Liver (tissue), 9 donors: ENCODE data around the gene TEDC2. TPM values are rescaled to one million over a fixed set of nuclear protein-coding genes. Genes with fewer than 3 reads are reported as not detected.

Experiments used
- DNase-seq: peaks from one replicate; pipeline ENCODE4 v3.0.0-alpha.2; 2017; ENCODE audit warnings: low spot score
- H3K27ac ChIP-seq, 2 donors: one replicate each; pipeline ENCODE4 v1.7.0; 2013; ENCODE audit warnings: inconsistent platforms in 2 of 2, low read length in 2 of 2, control low read depth in 1 of 2, low read depth in 1 of 2, mild to moderate bottlenecking in 1 of 2
- H3K27me3 ChIP-seq, 4 donors: one replicate each; pipeline versions ENCODE4 v1.6.1 to v1.7.0; 2013; ENCODE audit warnings: low read length in 3 of 4, inconsistent platforms in 1 of 4, mild to moderate bottlenecking in 1 of 4, moderate library complexity in 1 of 4; ENCODE audit not compliant: control insufficient read depth in 4 of 4, insufficient read depth in 4 of 4
- H3K36me3 ChIP-seq, 4 donors: one replicate each; pipeline versions ENCODE4 v1.6.1 to v1.7.0; 2013; ENCODE audit warnings: low read length in 3 of 4, mild to moderate bottlenecking in 3 of 4, low read depth in 1 of 4, moderate library complexity in 1 of 4; ENCODE audit not compliant: control insufficient read depth in 4 of 4, insufficient read depth in 3 of 4
- H3K4me1 ChIP-seq, 4 donors: one replicate each; pipeline versions ENCODE4 v1.6.1 to v1.7.0; 2013; ENCODE audit warnings: low read length in 3 of 4, mild to moderate bottlenecking in 3 of 4, moderate library complexity in 1 of 4; ENCODE audit not compliant: control insufficient read depth in 4 of 4, insufficient read depth in 4 of 4
- H3K4me3 ChIP-seq, 3 donors: one replicate each; pipeline versions ENCODE4 v1.6.1 to v1.7.0; 2013; ENCODE audit warnings: low read length in 3 of 3, control low read depth in 1 of 3, low read depth in 1 of 3, mild to moderate bottlenecking in 1 of 3
- H3K9ac ChIP-seq, 2 donors: one replicate each; pipeline ENCODE4 v1.7.0; 2013; ENCODE audit warnings: low read length in 2 of 2, mild to moderate bottlenecking in 2 of 2, moderate library complexity in 2 of 2, control low read depth in 1 of 2, low read depth in 1 of 2
- H3K9me3 ChIP-seq, 4 donors: one replicate each; pipeline versions ENCODE4 v1.6.1 to v1.7.0; 2013; ENCODE audit warnings: low read length in 3 of 4; ENCODE audit not compliant: control insufficient read depth in 4 of 4
- ATF3 ChIP-seq: IDR thresholded peaks from 2 replicates; pipeline ENCODE4 v1.6.1; 2016; ENCODE audit warnings: antibody characterized with exemption
- CTCF ChIP-seq: fragments of 150-350 bp; IDR thresholded peaks from 2 replicates; pipeline ENCODE4 v1.5.1; 2017; ENCODE audit warnings: improper control_type of control experiment, low read depth, low read length; ENCODE audit not compliant: missing input control
- EGR1 ChIP-seq, 2 donors: IDR thresholded peaks; 2 replicates each; pipeline ENCODE4 v1.6.1; 2016 to 2018; ENCODE audit warnings: antibody characterized with exemption in 2 of 2, low read depth in 2 of 2
- FOXA1 ChIP-seq: IDR thresholded peaks from 2 replicates; pipeline ENCODE4 v1.6.1; 2016; ENCODE audit warnings: antibody characterized with exemption
- FOXA2 ChIP-seq: IDR thresholded peaks from 2 replicates; pipeline ENCODE4 v1.6.1; 2016; ENCODE audit warnings: antibody characterized with exemption
- GABPA ChIP-seq, 2 donors: IDR thresholded peaks in 1 of 2; conservative IDR thresholded peaks in 1 of 2; 2 replicates each; pipeline ENCODE4 v1.6.1; 2016; ENCODE audit warnings: antibody characterized with exemption in 2 of 2, mild to moderate bottlenecking in 1 of 2, moderate library complexity in 1 of 2
- HNF4A ChIP-seq, 2 donors: conservative IDR thresholded peaks; 2 replicates each; pipeline ENCODE4 v1.6.1; 2016; ENCODE audit warnings: antibody characterized with exemption in 2 of 2, mild to moderate bottlenecking in 2 of 2
- HNF4G ChIP-seq: IDR thresholded peaks from 2 replicates; pipeline ENCODE4 v1.6.1; 2016; ENCODE audit warnings: antibody characterized with exemption
- JUND ChIP-seq, 2 donors: IDR thresholded peaks; 2 replicates each; pipeline ENCODE4 v1.6.1; 2016; ENCODE audit warnings: antibody characterized with exemption in 2 of 2
- MAX ChIP-seq: IDR thresholded peaks from 2 replicates; pipeline ENCODE4 v1.6.1; 2016; ENCODE audit warnings: antibody characterized with exemption
- NR2F2 ChIP-seq: IDR thresholded peaks from 2 replicates; pipeline ENCODE4 v1.6.1; 2016; ENCODE audit warnings: antibody characterized with exemption
- RAD21 ChIP-seq, 2 donors: IDR thresholded peaks; 2 replicates each; pipeline ENCODE4 v1.6.1; 2016; ENCODE audit warnings: antibody characterized with exemption in 2 of 2, mild to moderate bottlenecking in 2 of 2
- REST ChIP-seq: IDR thresholded peaks from 2 replicates; pipeline ENCODE4 v1.6.1; 2016; ENCODE audit warnings: antibody characterized with exemption, mild to moderate bottlenecking
- RXRA ChIP-seq, 2 donors: IDR thresholded peaks; 2 replicates each; pipeline ENCODE4 v1.6.1; 2017 to 2018; ENCODE audit warnings: antibody characterized with exemption in 2 of 2, mild to moderate bottlenecking in 1 of 2
- SP1 ChIP-seq: IDR thresholded peaks from 2 replicates; pipeline ENCODE4 v1.6.1; 2018; ENCODE audit warnings: antibody characterized with exemption, mild to moderate bottlenecking
- TAF1 ChIP-seq: conservative IDR thresholded peaks from 2 replicates; pipeline ENCODE4 v1.6.1; 2016; ENCODE audit warnings: antibody characterized with exemption, mild to moderate bottlenecking
- YY1 ChIP-seq: IDR thresholded peaks from 2 replicates; pipeline ENCODE4 v1.6.1; 2016; ENCODE audit warnings: antibody characterized with exemption, mild to moderate bottlenecking
- ZBTB33 ChIP-seq: IDR thresholded peaks from 2 replicates; pipeline ENCODE4 v1.6.1; 2016; ENCODE audit warnings: antibody characterized with exemption
- WGBS: extraction: QIAGEN DNeasy Blood & Tissue Kit; methylation state at CpG from one replicate; pipeline ENCODE4 v1.1.7; 2013; 5-methylcytosine and 5-hydroxymethylcytosine counted together
- polyA plus RNA-seq, 2 donors: library from polyadenylated mRNA; stranded (reverse) in 1 of 2; unstranded in 1 of 2; fragments of 200-250 nt in 1 of 2; fragments of >200 nt in 1 of 2; fragmentation: Nextera tagmentation in 1 of 2; extraction: Ambion mirVana in 1 of 2; gene quantifications; one replicate each; pipeline versions ENCODE4 v1.2.1 to v1.2.3, GENCODE V29; 2013 to 2015
- total RNA-seq, 2 donors: library from RNA; depleted of rRNA; stranded (reverse); fragments of >200 nt; gene quantifications; one replicate each; pipeline ENCODE4 v1.2.3, GENCODE V29; 2014
- donor health status: healthy.
- donor health status: healthy.
- donor health status: healthy.
- donor health status: healthy.
- donor health status: healthy.

The TEDC2 gene
- total and polyA plus RNA-seq, 4 donors, result 0.71 to 6.7 (median 1.1) TPM

GRCh38 chr16:2474877-2475412 is 15.0 kb downstream of the TEDC2 start, which contains the start of gene TBC1D24:
Gene TBC1D24 (plus strand): TSS chr16:2475127. CDS start chr16:2496149, 21,022 bp downstream.
- H3K36me3 ChIP-seq, result no peaks in the 10 kb centered on the region
- no peak for TF ChIP-seq NR2F2
- TF ChIP-seq YY1, result no peak
- TF ChIP-seq MAX, result no peak
- TF ChIP-seq RXRA (IDR thresholded peaks at IDR 0.05), result no peak
- TF ChIP-seq HNF4A (conservative IDR thresholded peaks at IDR 0.05), result no peak
- no peak for TF ChIP-seq JUND (IDR thresholded peaks at IDR 0.05)
- no peak for TF ChIP-seq RAD21 (IDR thresholded peaks at IDR 0.05)
- no peak for TF ChIP-seq TAF1
- TF ChIP-seq HNF4G, result no peak
- no peak for TF ChIP-seq CTCF
- TF ChIP-seq ATF3, result no peak
- no peak for TF ChIP-seq EGR1 (IDR thresholded peaks at IDR 0.05; ENCODE audit: low read depth in 2 of 2)
- TF ChIP-seq FOXA2, result no peak
- TF ChIP-seq ZBTB33, result no peak
- no peak for TF ChIP-seq FOXA1
- TF ChIP-seq GABPA (IDR thresholded peaks at IDR 0.05 in 1 of 2, conservative IDR thresholded peaks at IDR 0.05 in 1 of 2), result no peak
- H3K4me3 ChIP-seq, result peak within 1 kb of the TSS; percentile 67 to 87 (median 76)
- H3K27me3 ChIP-seq, result no peaks in the 10 kb centered on the region
- under 1% methylated on average over 77 of the region's 77 CpGs for WGBS
- peak within 1 kb of the TSS in 1 of 2 donors; percentile 5 for H3K9ac ChIP-seq
- H3K9me3 ChIP-seq, result no peaks in the 10 kb centered on the region
- DNase-seq, result peak; percentile 91
- peak within 1 kb of the TSS; percentile 87 to 91 for H3K27ac ChIP-seq
- peaks cover 30 to 66% (median 47%) of the 10 kb centered on the region in 4 donors for H3K4me1 ChIP-seq

- no peaks in the 10 kb centered on the region for H3K9me3 ChIP-seq
- H3K9ac ChIP-seq, result no peak overlapping the region
- H3K4me1 ChIP-seq, result peaks cover 30 to 62% (median 47%) of the 10 kb centered on the region in 4 donors
- 8% methylated on average over 55 of the region's 55 CpGs for WGBS
- H3K36me3 ChIP-seq, result no peaks in the 10 kb centered on the region
- no peak for DNase-seq
- H3K4me3 ChIP-seq, result peak overlapping the region; percentile 18 to 87 (median 76)
- no peaks in the 10 kb centered on the region for H3K27me3 ChIP-seq
- peak overlapping the region; percentile 6 to 33 for H3K27ac ChIP-seq
- no peak for TF ChIP-seq ATF3
- TF ChIP-seq TAF1, result no peak
- no peak for TF ChIP-seq CTCF
- TF ChIP-seq REST, result no peak
- no peak for TF ChIP-seq RAD21 (IDR thresholded peaks at IDR 0.05)
- TF ChIP-seq GABPA (IDR thresholded peaks at IDR 0.05 in 1 of 2, conservative IDR thresholded peaks at IDR 0.05 in 1 of 2), result no peak
- no peak for TF ChIP-seq RXRA (IDR thresholded peaks at IDR 0.05)
- no peak for TF ChIP-seq SP1
- TF ChIP-seq EGR1 (IDR thresholded peaks at IDR 0.05; ENCODE audit: low read depth in 2 of 2), result no peak
- no peak for TF ChIP-seq MAX
- no peak for TF ChIP-seq FOXA1
- TF ChIP-seq NR2F2, result no peak
- no peak for TF ChIP-seq FOXA2
These were observed 15.8 kb downstream of the TEDC2 start for GRCh38 chr16:2475413-2476344.
